HG02943 (cell line): Measurements from ENCODE around the gene ZNF398.
A peak's percentile ranks its signal among the peaks of the same experiment; 100 is the strongest.

ENCODE experiments used
- ATAC-seq: cut with Tn5 transposase; IDR thresholded peaks from one replicate; pipeline ENCODE4 v1.9.1; 2021; ENCODE audit warnings: mild to moderate bottlenecking, low read depth, moderate library complexity; ENCODE audit not compliant: unreplicated experiment

ZNF398 gene

DNA sequence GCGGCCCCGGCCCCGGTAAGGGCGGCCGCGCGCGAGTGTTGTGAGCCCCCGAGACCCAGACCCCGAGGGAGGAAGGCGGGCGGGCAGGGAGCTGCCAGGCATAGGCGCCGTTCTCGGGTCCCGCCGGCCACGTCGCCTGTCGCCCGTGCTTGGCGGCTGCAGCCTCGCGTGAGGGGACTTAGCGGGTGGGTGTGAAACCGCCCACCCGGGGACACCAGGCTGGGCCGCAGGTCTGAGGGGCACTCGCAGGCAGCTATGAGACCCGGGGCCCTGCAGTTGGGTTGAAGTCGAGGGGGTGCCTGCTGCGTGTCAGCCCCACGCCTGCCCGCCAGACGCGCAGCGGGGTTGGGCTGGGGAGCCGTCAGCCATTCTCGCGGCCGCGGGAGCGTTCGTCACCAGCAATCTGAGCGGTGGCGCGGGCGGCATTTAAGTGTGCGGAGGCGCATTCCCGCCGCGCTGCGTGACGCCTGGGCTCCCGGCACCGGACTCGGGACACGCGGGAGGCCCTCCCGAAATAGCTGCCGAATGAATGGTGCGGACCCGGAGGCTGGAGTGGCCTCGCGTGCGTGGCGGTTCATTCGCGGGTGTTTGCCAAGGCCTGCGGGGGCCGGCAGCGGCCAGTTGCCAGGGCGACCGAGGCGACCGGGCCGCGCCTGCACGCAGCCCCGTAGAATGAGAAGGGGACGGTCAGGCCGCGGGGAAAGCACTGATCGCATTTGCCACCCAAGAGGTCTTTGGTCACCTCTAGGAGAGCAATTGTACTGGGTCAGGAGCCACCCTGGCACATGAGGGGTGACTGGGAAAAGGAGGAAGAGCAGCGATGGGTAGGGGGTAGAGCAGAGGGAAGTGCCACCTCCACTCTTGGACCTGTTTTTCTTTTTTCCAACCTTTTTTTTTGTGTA lies 750 bp downstream of the ZNF398 start:
- peak; percentile 39 for ATAC-seq

DNA sequence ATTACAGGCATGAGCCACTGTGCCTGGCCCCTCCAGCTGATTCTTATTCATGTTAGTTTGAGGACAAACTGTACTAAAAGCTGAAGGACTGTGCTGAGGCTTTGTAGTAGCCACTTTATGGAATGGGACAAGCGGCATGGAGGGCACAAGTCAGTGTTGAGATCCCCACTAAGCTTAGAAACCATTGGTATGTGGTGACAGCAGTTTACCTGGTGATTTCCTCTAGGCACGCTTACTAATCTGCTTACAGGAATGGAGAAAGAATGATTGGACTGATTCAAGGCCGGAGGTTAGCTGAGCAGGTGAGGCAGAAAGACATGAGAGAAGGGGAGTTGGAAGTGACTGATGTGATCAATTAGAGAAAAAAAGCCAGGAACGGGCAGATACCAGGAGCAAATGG lies 3.7 kb downstream of the ZNF398 start:
- ATAC-seq = no peak

DNA sequence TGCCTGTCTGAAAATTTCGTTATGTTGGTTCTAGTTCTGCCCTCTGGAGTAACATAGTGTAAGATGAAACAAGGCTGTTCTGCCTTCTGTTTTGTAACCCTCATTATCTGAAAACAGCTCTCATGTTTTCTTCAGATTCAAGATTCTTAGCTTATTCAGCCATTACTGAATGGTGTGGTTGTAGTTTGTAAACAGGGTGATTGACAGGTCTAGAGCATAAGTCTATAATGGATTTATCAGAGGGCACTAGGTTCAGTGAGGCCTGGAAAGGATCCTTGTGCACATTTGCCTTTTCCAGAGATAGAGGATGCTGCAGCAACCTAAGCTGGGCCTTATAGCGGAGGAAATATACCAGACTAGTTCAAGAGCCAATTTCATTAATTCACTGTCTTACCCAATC lies 6.1 kb downstream of the ZNF398 start:
- ATAC-seq = no peak

DNA sequence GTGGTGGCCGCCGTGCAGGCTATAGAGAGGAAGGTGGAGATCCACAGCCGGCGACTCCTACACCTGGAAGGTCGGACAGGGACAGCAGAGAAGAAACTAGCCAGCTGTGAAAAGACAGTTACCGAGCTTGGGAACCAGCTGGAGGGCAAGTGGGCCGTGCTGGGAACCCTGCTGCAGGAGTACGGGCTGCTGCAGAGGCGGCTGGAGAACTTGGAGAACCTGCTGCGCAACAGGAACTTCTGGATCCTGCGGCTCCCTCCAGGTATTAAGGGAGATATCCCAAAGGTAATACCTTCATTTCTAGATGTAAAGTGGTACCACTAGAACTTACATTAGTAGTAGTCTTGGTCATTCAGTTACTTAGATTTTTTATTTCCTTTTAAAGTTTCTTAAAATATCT lies 6.8 kb downstream of the ZNF398 start:
- ATAC-seq = no peak

DNA sequence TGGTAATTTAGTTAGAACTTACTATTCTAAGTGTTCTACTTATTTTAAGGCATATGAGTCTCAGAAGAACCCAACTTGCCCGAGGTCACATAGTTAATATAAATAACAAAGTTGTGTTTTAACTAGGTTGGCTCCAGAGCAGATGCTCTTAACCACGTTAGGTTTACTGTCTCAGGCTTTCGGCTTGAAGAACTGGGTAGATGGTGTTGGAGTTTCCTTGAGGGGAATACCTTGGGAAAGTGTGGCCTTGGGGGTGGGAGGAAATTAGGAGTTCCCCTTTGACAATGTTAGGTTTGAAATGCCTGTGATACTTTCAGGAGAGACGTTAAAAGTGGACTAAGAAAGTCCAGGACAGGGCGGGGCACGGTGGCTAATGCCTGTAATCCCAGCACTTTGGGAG lies 9.6 kb downstream of the ZNF398 start:
- ATAC-seq = no peak

DNA sequence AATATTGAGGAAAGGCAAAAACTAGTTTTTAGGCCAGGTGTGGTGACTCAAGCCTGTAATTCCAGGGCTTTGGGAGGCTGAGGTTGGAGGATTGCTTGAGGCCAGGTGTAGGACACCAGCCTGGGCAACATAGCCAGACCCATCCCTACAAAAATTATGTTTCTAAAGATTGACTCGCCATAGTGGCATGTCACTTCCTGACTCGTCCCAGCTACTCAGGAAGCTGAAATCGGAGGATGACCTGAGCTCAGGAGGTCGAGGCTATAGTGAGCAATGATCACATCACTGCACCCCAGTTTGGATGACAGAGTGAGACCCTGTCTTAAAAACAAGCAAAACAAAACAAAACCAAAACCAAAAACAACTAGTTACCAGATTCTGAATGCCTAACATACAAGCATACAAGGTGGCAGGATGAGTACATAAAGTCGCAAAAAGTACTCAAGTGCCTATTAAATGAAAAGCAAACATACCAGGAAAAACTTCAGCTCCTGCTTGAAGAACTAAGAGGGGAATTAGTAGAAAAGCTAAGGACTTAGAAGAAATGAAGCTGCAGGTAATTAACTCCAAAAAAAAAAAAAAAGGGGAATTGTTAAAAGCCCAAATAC lies 14.1 kb downstream of the ZNF398 start:
- no peak for ATAC-seq

DNA sequence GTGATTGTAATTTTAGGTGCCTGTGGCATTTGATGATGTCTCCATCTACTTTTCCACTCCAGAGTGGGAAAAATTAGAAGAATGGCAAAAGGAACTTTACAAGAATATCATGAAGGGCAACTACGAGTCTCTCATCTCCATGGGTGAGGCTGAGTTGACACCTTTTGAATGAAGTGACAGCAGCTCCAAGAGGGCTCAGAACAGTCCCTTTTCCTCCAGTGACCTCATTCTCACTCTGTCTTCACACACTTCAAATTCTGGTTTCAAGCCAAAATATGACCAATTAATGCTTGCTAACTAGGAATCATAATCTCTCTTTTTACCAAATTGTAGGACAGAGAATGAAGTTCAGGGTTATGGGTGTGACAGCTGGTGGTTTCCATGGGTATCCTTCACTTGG lies 18.9 kb downstream of the ZNF398 start:
- ATAC-seq = no peak

DNA sequence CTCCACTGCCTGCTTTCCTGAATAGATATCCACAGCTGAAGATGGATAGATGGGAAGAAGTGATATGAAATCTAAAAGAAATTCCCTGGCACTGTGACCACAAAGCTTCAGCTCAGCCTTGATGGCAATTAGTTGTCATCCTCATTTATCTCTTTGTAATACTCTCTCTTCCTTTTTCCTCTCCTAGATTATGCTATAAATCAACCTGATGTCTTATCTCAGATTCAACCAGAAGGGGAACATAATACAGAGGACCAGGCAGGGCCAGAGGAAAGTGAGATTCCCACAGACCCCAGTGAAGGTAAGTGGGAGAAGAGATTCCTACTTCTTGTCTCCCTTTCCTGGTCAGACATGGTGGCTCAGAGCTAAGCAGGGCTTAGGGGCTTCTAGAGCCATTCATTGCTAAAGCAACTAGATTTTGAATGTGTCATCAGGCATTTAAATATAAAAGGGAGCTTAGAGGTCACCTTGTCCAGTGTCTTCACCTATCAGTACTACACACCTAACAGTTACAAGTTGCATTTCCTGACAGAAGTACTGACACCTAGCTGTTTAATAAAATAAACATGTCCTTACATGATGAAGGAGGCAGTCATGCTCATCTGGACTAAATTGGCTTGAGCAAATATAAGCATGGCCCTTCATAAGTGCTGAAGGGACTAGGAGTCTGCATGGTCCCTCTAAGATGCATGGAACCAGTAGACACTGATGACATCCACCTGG lies 19.5 kb downstream of the ZNF398 start:
- ATAC-seq = no peak

DNA sequence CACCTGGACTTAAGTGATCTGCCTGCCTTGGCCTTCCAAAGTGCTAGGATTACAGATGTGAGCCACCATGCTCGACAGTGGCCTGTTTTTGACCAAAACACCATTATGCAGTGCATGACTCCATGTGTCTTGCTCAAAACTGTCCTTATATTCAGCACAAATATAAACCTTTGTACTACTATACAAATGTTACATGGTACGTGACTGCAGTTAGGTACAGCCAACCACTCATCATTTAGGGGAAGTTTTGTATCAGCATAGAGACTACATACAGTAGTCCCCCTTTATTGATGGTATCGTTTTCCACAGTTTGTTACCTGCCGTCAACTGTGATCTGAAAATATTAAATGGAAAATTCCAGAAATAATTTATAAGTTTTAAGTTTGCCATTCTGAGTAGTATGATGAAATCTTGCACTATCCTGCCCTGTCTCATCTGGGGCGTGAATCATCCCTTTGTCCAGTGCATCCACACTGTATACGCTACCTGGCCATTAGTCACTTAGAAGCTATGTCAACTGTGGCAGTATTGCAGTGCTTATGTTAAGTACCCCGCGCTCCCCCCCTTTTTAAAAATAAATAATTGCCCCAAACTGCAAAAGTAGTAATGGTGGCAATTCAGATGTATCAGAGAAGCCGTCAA lies 24.8 kb downstream of the ZNF398 start:
- no peak for ATAC-seq

DNA sequence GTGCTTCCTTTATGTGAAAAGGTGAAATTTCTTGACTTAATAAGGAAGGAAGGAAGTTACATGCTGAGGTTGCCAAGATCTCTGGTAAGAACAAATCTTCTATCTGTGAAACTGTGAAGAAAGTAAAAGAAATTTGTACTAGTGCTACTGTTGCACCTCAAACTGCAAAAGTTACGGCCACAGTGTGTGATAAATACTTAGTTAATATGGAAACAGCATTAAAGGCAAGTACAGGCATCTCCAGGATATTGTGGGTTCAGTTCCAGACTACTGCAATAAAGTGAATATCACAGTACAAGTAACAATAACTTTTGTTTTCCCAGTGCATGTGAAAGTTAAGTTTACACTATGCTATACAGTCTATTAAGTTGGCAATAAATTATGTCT lies 25.3 kb downstream of the ZNF398 start:
- ATAC-seq = no peak

DNA sequence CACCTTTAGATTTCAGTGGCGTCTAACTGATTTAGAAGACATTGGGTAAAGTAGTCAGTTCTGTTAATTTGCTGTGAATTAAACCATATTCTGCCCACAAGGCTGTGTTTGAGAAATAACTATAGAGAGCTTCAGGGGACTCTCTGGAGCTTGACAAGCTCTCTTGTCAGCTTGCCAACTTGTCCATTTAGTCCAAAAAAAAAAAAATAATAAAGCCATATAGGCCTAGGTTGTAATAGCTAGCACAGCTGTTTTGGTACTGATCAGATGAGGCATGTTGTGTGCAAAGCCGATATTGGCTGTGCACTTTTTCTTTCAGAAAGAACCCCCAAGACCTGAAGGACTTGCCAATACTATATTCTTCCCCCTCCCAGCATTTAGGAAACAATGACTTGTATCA lies 27.9 kb downstream of the ZNF398 start:
- ATAC-seq = no peak

DNA sequence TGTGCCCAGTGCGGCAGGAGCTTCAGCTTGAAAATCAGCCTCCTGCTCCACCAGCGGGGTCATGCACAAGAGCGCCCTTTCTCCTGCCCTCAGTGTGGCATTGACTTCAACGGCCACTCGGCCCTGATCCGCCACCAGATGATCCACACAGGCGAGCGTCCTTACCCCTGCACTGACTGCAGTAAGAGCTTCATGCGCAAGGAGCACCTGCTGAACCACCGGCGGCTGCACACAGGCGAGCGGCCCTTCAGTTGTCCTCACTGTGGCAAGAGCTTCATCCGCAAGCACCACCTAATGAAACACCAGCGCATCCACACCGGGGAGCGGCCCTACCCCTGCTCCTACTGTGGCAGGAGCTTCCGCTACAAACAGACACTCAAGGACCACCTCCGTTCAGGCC lies 32.0 kb downstream of the ZNF398 start:
- ATAC-seq = no peak

DNA sequence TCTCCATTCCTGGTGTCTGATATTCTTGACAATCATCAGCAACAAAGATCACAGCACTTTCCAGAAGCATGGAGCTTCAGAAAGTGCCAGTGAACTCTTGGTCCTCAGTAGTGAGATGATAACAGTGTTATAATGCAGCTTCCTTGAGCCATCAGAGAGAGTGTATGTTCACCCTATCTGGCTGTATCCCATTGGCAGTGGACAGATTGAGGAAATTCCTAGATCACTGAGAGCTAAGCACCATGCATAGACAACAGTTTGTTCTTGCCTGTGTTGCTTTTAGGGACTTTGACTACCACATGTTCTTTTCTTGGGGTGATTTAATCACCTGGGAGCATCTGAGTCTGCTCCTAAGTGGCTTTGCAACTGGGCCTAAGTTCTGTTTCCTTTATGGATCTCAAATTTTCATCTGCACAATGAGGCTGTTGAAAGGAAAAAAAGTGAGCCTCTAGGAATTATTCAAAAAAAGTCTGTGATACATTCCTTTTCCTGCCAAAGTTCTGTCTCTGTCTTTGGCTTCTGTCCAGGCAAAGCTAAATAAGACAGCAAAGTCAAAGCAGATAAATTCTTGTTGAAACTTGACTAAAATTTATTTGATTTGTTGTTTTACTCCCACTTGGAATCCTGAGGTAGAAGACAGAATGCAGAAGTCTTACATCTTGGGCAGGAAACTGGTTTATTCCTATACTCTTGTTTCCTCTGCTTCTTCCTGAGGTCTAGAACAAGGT lies 33.6 kb downstream of the ZNF398 start:
- ATAC-seq = no peak

DNA sequence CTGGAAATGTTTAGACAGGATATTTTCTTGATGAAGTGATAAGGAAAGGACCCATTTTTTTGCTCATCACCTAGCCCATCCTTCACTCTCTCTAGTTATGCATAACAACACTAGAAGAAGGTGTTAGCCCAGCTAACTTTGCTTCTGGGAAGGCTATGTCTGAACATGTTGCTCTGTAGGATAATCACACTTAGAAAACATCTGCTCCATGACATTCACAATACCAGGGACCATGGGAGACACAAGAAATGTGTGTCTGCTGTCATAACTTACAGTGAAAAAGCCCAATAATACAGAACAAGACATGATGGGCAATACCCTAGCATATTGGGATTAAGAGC lies 34.2 kb downstream of the ZNF398 start:
- no peak for ATAC-seq

DNA sequence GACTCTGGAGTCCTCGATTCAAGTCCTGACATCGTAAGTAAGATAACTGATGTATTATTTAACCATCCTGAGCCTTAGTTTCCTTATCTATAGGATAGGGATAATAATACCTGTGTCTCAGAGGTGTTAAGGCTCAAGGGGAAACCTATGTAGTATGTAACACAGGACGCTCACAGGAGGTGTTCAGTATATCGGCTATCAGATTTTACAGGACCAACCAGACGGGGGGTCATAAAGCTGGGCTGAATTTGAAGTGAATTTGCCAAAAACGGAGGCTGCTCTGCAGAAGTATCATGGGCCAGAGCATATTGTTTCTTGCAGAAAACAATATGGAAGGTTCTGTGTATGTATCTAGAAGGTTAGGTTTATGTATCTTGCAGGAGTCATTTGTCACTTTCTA lies 37.0 kb downstream of the ZNF398 start:
- no peak for ATAC-seq

DNA sequence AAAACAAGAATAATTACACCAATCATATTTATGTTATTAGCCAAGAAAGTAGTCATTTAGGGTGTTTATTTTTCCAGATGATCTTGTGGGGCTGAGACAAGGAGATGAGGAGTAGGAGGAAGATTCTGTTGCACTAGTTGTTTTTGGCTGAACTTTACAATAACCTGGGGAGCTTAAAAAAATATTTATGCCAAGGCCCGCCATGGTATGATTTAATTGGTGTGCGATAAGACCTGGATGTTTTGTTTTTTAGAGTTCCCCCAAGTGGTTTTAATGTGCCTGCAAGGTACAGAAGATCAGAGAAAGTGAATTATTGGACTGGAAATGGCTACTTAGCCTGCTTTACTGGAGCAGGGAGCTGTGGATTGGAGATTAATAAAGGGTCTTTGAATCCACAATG lies 41.0 kb downstream of the ZNF398 start:
- ATAC-seq = no peak

DNA sequence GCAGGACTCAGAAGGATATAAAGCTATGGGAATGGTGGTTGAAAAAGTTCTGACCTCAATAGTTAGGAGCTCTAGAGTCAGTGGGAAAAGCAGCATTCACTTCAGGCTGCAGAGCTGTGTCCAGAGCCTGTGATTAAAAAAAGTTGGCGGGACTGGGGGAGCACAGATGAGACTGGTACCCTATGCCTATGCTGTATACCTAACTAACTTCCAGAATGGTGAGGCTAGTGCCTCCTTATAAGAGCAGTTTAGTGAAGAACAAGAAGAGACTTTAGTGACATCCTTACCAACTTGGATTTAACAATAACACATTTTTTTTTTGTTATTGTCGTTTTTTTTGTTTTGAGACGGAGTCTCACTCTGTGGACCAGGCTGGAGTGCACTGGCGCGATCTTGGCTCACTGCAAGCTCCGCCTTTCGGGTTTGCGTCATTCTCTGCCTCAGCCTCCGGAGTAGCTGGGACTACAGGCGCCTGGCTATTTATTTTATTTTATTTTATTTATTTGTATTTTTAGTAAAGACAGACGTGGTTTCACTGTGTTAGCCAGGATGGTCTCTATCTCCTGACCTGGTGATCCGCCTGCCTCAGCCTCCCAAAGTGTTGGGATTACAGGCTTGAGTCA lies 41.5 kb downstream of the ZNF398 start:
- no peak for ATAC-seq

DNA sequence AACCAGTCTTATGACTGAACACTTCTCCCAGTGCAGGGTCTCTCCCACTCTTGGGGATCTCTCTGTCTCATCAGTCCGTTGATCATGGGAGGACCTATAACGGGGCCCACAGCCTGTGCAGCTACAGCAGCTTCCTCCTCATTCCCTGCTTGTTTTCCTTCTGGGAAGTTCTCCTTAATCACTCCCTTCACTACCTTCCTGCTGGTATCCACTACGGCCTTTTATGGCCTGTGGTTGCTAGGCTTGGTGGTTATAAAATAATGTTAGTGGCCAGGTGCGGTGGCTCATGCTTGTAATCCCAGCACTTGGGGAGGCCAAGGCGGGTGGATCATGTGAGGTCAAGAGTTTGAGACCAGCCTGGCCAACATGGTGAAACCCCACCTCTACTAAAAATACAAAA lies 44.6 kb downstream of the ZNF398 start:
- no peak for ATAC-seq

DNA sequence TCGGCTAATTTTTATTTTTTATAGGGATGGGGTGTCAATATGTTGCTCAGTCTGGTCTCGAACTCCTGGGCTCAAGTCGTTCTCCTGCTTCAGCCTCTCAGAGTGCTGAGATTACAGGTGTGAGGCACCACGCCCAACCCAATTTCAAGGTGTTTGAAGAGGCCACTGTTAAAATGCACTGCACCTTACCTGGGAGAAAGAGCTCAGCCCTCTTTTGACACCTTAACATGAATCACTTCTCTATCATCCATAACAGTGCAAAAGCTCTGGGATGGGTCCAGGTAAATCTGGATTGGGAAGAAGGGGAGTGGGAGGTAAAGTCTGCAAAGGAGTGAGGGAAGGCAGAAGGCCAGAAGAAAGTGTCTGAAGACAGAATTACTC lies 47.5 kb downstream of the ZNF398 start:
- no peak for ATAC-seq
